Fibroblast of skin of left quadriceps (primary cell): ENCODE measurements around the gene BCR.

Source experiments
- DNase-seq, 2 experiments: peaks; one replicate each; pipeline ENCODE4 v3.0.0-alpha.2; 2013; ENCODE audit warnings: low read depth in 2 of 2

Gene BCR

DNA sequence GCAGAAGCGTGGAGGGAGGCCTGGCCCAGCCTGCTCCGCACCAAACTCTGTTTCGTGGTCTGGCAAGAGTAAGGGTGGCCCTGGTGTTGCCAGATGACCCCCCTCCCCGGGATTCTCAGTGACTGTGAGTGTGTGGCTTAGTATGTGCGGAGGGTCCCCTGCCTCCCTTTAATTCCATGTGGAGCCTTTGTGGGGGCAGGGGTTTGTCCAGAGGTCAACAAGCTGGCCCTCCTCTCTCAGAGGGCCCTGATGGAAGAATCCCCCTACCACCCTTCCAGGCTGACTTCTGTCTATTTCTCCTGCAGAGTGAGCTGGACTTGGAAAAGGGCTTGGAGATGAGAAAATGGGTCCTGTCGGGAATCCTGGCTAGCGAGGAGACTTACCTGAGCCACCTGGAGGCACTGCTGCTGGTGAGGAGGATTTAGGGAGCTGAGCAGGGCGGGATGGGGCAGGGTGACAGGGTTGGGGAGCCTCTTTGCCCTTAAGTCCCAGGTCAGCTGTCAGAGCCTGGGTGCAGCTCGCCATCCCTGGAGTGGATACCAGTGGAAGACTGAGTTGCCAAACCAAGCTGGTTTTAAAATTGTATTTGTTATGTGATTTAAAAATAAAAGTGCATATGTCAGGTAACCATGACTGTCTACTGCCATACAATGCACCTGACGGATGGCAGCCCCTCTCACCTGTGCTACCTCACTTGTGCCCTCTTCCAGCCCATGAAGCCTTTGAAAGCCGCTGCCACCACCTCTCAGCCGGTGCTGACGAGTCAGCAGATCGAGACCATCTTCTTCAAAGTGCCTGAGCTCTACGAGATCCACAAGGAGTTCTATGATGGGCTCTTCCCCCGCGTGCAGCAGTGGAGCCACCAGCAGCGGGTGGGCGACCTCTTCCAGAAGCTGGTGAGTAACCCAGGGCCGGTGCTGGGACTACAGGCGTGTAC lies 80.6 kb downstream of the BCR start:
- no peak for DNase-seq

DNA sequence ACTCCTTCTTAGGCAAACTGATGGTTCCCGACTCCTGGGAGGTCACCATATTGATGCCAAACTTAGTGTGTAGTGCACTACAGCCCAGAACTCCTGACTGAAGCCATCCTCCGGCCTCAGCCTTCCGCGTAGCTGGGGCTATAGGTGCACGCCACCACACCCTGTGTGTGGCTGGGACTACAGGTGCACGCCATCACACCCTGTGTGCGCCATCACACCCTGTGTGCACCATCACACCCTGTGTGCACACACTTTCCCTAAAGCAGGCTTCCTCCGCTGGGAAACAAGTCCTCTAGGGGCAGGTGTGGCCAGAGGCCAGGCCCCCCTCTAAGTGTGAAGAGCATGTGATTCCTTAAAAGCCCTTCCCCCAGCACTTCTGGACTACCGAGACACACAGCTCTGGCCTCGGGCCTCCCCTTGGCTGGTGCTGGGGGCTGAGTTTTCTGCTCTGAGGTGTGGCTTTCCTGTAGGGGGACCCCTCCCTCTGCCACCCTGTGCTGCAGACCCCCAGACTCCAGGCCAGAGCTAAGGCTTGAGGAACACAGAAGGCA lies 81.7 kb downstream of the BCR start:
- no peak for DNase-seq

DNA sequence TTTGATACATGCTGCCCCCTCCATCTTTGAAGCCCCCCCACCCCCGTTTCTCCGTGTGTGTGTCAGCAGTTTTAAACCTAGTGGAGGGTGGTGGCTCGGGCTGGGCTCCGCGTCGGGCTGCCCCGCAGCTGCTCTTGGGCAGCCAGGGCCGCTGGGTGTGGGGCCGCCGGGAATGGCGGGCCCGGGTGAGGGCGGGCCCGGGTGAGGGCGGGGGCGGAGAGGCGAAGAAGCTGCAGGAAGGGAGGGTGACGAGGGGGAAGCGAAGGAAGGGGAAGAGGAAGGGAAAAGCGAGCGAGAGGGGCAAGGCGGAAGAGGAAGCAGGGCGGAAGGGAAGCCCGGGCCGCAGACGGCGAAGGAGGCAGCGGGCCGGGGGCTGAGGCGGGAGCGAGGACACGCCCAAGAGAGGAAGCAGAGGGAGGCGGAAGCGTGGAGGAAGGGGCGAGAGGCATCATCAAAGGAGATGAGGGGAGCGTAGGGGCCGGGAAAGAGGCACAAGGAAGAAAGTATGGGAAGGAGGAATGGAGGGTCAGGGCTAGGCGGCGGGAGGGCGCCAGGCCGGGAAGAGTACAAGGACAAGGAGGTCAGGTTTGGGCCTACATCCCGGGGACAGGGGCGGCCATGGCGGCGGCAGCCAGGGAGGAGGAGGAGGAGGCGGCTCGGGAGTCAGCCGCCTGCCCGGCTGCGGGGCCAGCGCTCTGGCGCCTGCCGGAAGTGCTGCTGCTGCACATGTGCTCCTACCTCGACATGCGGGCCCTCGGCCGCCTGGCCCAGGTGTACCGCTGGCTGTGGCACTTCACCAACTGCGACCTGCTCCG lies 82.4 kb downstream of the BCR start:
- no peak for DNase-seq

DNA sequence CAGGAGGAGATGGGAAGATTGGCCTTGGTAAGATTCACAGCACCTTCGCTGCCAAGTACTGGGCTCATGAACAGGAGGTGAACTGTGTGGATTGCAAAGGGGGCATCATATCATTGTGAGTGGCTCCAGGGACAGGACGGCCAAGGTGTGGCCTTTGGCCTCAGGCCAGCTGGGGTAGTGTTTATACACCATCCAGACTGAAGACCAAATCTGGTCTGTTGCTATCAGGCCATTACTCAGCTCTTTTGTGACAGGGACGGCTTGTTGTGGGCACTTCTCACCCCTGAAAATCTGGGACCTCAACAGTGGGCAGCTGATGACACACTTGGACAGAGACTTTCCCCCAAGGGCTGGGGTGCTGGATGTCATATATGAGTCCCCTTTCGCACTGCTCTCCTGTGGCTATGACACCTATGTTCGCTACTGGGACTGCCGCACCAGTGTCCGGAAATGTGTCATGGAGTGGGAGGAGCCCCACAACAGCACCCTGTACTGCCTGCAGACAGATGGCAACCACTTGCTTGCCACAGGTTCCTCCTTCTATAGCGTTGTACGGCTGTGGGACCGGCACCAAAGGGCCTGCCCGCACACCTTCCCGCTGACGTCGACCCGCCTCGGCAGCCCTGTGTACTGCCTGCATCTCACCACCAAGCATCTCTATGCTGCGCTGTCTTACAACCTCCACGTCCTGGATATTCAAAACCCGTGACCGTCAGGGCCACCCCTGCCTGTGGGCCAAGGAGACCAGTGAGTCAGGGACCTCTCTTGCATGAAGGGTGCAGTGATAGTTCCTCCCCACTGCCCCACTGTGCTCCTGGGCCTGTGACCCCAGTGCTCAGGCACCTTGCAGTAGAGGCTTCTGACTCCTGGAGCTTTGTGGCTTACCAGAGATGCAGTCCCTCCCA lies 83.6 kb downstream of the BCR start:
- DNase-seq, result no peak

DNA sequence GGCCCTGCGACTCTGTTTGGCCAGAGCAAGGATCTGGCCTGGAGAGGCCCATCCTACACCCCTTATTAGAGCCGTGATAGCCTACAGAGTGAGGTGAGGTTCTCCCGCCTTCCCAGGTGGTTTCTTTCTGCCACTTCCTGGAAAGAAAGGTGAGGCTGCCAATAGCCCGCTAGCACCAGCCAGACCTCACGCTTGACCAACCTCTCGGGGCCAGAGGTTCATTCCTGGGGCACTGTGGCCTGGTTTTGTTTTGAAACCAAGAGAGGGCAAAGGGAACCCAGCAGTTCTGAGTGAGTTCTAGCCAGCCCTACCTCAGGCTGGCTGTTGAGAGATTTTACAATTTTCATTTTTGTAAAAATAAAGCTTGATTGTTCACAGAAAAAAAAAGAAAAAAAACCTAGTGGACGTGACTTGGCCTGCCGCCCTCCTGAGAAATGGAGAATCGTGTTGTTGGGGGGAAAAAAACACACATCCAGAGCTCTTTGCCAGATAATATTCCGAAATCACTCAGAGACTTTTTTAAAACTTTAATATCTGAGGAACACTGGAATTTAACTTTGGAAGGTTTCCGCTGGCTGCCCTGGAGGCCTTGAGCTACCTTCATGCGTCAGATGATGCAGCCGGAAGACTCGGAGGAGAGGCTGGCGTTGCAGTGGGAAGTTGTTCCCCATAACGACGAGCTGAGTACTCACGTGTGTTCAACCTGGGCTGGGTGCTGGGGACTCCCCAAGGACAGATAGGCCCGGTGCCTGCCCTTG lies 84.5 kb downstream of the BCR start:
- no peak for DNase-seq

DNA sequence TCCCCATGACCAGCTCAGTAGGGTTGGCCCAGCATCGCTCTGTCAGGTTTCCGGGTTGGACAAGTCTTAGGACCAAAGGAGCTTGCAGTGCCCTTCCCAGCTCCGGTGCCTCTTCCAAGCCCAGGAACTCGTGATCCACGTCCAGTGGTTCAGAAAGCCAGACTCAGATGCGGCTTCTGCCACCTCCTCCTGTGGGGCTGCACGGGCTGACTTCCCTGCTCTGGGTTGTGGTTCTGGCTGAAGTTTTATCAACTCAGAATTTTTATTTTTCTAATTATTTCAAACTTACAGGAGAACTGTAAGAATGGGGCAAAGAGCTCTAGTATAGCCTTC lies 85.0 kb downstream of the BCR start:
- no peak for DNase-seq

DNA sequence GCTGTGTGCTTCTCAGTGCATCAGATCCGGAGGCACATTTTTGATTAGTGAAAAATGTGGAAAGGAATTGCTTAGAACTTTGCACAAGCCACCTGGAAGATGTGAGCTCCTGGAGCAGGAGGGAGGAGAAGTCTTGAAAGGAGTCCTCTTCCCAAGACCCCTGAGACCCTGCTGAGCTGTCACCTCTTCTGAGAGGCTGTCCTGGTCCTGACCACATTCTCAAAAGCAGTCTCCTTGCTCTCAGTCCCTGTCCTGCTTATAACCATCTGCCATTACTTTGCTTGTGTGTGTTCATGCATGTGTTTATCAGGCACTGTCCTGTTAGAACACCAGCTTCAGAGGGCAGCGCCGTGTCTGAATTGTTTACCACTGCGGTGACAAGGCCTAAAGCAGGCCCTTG lies 86.5 kb downstream of the BCR start:
- DNase-seq, result no peak

DNA sequence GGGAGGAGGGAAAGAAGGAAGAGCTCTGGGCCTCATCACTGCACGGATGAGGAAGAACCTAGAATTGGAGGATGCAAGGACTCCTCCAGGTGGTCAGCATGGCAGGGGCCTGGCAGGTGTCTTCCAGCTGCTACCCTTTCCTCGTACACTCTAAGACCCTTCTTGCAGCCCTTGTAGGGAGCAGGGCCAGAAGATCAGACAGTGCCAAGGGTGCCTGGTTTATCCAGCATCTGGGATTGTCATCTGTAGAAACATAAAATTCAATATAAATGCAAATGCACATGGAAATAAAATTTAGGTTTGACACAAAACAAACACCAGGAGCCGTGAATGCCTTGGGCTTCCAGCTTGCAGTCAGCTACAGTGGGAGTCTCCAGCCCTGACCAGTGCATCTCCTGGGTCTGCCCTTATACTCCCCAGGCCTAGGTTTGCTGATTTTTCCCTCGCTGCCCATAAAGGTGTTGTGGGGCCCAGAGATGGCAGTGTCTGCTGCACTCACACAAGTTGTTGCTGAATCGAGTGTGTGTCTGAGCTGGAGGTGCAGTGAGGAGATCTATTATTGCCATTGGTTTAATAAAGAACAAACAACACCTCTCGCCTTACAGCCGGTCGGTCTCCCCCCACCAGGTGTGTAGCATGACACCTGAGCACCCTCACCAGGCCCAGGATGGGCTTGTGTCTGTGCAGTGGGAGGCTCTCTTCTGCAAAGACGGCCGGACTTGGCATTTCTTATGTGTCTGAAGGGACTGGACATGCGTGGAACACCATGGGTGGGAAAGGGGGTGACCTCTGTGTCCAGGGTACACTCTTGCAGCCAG lies 87.1 kb downstream of the BCR start:
- no peak for DNase-seq

DNA sequence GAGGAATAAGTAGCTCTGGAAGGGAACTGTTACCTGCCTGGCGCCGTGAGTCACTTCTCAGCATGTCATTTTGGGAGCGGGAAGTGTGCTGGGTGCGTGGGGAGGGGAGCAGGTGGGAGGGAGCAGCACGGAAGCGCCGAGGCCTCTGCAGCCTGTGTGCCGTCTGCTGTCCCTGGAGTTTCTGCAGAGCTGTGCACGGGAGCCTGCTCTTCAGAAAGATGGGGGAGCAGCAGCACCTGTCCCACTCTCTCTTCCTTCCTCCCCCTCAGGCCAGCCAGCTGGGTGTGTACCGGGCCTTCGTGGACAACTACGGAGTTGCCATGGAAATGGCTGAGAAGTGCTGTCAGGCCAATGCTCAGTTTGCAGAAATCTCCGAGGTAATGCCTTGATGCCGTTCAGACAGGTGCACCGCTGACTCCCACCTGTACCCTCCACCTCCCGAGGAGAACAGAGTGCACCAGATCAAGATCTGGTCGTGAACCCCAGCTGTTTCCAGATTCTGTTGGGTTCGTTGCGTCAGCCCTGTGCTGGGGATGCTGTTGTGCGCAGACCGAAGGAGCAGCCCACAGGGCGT lies 87.9 kb downstream of the BCR start:
- DNase-seq, result no peak

DNA sequence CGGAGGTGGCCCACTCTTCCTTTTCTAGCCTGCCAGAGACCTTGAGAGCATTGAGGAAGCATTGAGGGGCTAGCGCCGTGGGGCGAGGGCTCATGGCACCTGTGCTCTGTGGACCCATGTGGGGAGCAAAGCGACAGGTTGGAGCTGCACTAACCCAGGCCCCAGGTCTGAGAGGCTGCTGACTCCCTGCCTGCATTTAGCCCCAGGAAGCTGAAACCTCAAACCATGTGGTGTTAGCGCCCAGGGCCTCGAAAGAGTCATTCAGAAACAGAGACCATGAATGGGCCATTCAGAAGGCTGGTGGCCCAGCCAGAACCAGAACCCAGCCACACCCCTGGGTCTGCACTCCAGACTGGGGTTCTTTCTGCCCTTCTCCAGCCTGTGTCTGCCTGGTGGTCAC lies 88.6 kb downstream of the BCR start:
- no peak for DNase-seq

DNA sequence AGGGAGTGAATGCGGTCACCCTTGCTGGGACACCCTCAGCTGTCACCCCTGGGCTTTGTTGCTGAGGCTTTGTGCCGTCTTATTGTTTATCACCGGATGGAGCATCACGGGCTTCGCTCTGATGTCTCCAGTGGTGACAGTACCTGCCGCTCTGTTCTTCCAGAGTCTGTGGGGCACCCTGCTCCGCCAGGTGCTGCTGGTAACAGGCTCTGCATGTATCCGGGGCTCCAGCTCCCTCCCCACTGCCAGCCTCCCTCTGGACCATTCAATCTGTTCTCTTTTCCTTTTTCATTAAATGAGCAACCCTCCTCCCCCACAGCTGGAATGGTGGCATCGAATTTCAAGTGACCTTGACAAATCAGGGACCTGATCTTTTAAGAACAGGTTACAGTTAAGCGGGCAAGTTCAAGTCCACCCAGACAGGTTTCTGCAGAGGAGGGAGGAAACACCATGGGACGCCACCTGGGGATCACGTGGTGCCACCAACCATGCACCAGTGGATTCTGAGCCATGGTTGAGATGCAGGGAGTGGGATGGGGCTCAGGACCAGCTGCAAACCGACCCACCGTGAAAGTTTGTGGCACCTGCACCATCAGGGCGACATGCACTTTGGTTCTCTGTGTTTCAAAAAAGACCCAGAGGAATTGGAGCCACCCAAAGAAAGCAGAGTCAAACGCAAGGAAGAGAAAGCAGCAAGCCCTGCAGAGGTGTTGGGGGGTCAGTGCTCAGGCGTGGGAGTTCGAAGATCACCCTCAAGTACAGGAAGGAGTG lies 89.3 kb downstream of the BCR start:
- no peak for DNase-seq

DNA sequence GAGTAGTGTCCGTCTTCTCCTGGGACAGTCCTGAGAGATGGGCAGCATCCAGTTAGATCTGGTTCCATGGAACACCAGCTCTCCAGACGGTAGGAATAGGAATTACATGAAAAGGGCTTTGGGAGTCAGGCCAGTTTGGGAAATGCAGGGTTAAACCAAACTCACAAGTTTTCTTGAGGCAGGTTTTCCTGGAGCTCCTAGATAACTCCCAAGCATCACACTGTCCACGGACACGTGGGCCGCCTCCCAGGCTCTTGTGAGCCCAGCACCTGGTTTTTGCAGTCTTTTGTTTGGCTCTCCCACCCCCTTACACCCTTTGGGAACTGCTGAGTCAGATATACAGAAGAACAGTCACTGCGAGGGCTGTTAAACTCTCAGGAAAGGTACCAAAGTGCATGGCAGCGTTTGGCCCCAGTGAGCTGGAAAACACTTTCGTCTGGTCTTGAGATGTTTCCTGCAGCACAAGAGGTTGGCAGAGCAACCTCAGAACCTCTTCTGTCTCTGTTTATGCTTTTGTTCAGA lies 90.0 kb downstream of the BCR start:
- DNase-seq, result no peak

DNA sequence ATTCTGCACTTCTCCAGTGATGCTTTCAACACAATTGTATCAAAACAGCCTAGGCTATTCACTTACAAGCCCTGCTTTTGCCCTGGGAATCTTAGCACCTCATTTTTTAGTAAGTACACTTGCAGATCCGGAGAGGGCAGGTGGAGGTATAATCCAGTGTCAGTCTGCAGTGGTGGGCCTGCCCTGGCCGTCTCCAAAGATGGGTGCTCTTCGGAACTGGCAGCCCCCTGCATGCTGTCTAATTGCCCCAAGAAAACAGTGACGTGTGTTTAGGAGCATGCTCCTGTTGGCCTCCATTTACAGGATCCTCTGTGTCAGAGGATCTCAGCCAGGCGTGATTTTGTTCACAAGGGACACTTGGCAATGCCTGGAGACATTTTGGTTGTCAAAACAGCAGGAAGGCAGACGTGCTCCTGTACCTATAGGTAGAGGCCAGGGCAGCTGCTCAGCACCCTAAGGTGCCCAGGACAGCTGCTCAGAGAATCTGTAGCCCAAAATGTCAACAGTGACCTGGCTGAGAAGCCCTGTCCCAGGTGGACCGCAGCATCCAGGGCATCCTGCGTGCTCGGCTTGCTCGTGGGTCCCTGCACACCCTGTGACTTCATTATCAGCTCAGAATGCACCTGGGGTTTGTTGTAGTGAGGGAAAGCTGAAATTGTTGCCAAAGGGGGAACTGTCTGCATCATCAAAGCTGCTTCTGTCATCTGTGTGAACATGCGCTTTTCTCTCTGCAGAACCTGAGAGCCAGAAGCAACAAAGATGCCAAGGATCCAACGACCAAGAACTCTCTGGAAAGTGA lies 90.7 kb downstream of the BCR start:
- no peak for DNase-seq

DNA sequence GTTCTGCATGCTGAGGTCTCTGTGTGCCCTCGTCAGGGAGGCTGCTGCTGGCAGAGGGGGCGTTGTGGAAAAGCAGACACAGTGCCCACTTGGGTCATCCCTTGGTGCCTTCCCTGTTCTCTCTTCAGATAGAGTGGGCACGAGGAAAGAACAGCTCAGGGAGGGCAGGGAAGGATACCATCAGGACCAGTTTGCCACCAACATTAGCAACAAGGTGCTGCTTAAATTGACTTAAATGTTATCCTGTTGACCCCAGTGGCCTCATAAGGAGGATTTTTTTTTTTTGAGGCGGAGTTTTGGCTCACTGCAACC lies 91.2 kb downstream of the BCR start:
- DNase-seq, result no peak

DNA sequence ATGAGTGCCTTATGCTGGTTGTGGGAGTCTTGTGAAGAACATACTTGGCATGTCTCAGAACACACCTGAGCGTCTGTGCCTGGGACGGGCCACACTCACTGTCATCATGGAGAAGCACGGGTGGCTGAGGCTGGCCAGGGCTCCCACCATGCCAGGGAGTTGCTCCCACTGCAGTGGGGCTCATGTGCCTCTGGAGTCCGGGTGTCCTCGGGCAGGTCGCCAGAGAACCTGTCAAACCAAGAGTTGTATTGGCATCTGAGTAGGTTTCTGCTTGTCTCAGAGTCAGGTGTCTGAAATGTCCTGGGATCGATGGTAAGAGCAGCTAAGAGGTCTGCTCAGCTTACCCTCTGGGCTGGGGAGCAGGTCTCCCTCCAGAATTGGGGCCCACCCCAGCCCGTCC lies 92.1 kb downstream of the BCR start:
- DNase-seq, result no peak

DNA sequence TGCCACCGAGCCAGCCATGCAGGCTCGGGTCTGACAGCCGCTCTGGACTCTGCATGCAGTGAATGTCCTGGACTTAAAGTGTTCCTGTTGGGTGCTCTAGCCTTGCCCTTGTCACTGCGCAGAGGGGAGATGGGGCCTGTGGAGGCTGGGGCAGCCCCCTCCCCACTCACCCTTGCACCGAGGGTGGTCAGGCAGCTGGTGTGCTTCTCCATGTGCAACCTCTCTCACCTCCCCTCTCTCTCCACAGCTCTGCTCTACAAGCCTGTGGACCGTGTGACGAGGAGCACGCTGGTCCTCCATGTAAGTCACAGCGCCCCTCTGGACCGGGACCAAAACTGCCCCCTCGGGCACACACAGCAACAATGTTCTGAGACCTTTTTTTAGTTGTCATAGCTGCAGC lies 92.5 kb downstream of the BCR start:
- DNase-seq, result no peak

DNA sequence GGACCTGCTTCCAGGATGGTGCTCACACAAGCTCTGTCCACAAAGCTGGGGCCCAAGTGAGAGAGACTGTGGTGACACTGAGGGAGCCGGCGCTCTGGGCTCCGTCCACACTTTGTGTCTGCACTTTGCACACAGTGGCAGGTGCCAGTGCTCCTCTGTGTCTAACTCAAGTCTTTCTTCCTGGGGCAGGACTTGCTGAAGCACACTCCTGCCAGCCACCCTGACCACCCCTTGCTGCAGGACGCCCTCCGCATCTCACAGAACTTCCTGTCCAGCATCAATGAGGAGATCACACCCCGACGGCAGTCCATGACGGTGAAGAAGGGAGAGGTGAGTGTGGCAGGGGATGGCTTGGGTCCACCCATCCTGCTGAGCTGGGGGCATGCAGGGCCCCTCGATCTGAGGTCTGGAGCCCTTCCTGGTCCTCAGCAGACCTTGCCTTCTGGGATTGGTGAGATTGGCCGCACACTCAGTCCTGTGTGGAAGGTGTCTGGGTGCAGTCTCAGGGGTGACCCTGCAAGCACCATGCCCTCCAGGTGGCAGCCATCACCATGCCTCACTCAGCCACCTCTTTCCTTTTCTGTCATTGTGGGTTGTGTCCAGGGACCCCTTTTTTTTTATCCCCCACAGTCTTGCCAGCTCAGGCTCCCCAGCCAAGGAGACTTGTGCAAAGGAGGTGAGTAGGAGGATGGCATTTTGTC lies 93.3 kb downstream of the BCR start:
- no peak for DNase-seq

DNA sequence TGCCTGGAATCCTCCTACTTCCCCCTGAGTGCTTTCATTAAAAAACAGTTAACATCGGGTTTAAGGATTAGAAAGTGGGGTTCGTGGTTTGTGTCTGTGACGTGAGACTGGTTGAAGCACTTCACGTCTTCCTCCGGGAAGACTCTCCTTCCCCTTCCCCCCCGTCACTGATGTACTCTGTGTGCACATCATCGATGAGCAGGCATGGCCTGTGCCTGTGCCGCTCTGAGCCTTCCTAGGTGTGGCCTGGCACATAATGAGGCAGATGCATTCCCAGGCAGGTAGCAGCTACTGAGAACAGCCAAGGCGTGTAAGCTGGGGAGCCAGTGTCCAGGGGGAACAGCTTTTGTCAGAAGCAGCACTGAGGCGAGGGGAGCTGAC lies 93.8 kb downstream of the BCR start:
- DNase-seq, result no peak
